Sciatic nerve (tissue), 2 donors: ENCODE measurements around the gene GPC6. TPM values are rescaled to one million over a fixed set of nuclear protein-coding genes. Genes with fewer than 3 reads are reported as not detected.
"Not testable (repeated sequence)": the region's sequence is repeated elsewhere in the genome, so short reads cannot be mapped to it uniquely, and the experiment has no call there.

Experiments
- ATAC-seq: fragments of 200-7000 bp; cut with Tn5 transposase; one replicate; pipeline ENCODE4 v1.9.1; 2020; ENCODE audit warnings: mild to moderate bottlenecking, moderate library complexity
- DNase-seq: peaks from one replicate; pipeline ENCODE4 v3.0.0-alpha.2; 2020; ENCODE audit warnings: low spot score
- intact Hi-C: fragments of 100-400 bp; cut with DNase I; formaldehyde crosslinking; loops from one replicate; pipeline ENCODE4 v1.14.2; 2022
- total RNA-seq: library from RNA; stranded (reverse); fragmentation: NEBNext Ultra II Directional; extraction: Animal tissue kit (Norgen Biotek cat#: 25700); gene quantifications from one replicate; pipeline ENCODE4 v1.2.1, GENCODE V29; 2021
- donor health status: DM: no; HTN: no; CAD: no.
- donor health status: DM: no; HTN: no; CAD: no.

Gene GPC6
- total RNA-seq, result 37.8 TPM

DNA sequence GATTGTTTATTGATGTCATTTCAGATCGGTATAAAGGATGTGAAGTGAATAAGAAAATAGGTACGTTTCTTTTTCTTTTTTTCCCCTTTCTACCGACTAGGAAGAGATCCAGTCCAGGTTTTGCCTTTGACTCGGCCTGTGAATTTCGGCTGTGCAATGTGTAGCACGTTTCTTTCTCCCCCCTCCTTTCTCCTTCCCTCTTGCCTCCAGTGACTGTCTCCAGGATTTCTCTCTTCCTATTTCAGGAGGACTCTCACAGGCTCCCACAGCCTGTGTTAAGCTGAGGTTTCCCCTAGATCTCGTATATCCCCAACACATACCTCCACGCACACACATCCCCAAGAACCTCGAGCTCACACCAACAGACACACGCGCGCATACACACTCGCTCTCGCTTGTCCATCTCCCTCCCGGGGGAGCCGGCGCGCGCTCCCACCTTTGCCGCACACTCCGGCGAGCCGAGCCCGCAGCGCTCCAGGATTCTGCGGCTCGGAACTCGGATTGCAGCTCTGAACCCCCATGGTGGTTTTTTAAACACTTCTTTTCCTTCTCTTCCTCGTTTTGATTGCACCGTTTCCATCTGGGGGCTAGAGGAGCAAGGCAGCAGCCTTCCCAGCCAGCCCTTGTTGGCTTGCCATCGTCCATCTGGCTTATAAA lies at the start of gene GPC6:
Gene GPC6, plus strand, starts transcription at position 185 of the 657 bp plus-strand sequence.
- intact Hi-C loops, result no loop called here
- ATAC-seq, result peak; percentile 82
- DNase-seq, result no peak

DNA sequence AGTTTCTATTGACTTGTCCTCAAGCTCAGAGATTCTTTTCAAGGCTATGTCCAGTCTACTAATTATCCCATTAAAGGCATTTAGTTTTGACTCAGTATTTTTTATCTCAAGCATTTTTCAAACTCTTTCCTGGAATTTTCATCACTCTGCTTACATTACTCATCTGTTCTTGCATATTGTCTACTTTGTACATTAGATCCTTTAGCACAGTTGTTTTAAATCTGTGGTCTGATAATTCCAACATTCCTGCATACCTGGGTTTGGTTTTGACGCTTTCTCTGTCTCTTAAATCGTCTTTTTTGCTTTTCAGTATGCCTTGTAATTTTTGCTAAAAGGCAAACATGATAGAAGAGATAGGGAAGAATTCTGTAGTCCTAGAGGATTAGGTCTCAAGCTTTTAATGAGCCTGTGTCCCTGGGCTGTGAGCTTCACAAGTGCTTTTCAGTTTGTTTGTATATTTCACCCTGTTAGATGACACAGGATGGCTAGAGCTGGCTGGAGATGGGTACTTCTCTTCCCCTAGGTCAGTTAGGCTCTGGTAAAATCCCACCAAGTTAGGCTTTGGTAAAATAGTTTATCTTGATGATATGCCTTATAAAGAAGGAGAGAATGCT lies 46.1 kb upstream of the GPC6 start:
- intact Hi-C loops, result no loop called here
- ATAC-seq (no peak), DNase-seq (no peak)

GRCh38 chr13:93182406-93182805 lies 44.2 kb upstream of the GPC6 start:
- no peak for ATAC-seq
- DNase-seq, result no peak
- intact Hi-C loops, result no loop called here

GRCh38 chr13:93183302-93183701 lies 43.3 kb upstream of the GPC6 start:
- DNase-seq, result no peak
- no peak for ATAC-seq
- intact Hi-C loops, result no loop called here

- DNase-seq (no peak), ATAC-seq (no peak)
- intact Hi-C loops, result no loop called here
These were observed 36.6 kb upstream of the GPC6 start for GRCh38 chr13:93190006-93190405.

DNA sequence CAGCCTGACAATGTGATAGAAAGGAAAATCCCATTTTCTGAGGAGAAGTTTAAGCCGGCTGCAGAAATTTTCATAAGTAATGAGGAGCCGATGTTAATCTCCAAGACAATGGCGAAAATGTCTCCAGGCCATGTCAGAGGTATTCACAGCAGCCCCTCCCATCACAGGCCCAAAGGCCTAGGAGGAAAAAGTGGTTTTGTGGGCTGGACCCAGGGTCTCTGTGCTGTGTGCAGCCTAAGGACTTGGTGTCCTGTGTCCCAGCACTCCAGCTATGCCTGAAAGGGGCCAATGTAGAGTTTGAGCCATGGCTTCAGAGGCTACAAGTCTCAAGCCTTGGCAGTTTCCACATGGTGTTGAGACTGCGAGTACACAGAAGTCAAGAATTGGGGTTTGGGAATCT lies 32.9 kb upstream of the GPC6 start:
- no peak for DNase-seq
- ATAC-seq, result no peak
- intact Hi-C loops, result no loop called here

- intact Hi-C loops, result no loop called here
- ATAC-seq (no peak), DNase-seq (no peak)
These were observed 26.8 kb upstream of the GPC6 start for GRCh38 chr13:93199856-93200255.

- intact Hi-C loops, result no loop called here
- no peak for DNase-seq
- no peak for ATAC-seq
These were observed 26.0 kb upstream of the GPC6 start for GRCh38 chr13:93200626-93201025.

GRCh38 chr13:93201992-93202558 lies 24.5 kb upstream of the GPC6 start:
- ATAC-seq (no peak), DNase-seq (no peak)
- intact Hi-C loops, result no loop called here

- DNase-seq, ATAC-seq, intact Hi-C loops: not testable (repeated sequence)
These were observed 19.7 kb upstream of the GPC6 start for GRCh38 chr13:93206778-93207392.

DNA sequence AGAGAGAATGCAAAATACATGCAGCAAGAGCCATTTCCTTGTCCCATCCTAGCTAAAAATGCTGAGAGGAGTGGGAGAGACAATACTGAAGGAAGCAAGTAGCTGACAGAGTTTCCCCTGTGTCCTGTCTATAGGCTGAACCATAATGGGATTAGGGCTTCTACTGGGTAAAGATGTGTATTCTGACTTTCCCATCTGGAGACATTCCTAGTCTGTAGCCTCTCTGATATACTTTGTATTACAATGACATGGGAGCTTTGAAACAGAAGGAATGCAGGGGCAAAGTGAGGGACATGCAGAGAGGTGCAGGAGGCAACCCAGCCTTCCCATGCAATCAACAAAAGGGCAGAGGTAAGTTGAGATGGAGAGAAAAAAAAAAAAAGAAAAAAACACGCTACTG lies 10.5 kb upstream of the GPC6 start:
- ATAC-seq, result no peak
- intact Hi-C loops, result no loop called here
- DNase-seq, result no peak

DNA sequence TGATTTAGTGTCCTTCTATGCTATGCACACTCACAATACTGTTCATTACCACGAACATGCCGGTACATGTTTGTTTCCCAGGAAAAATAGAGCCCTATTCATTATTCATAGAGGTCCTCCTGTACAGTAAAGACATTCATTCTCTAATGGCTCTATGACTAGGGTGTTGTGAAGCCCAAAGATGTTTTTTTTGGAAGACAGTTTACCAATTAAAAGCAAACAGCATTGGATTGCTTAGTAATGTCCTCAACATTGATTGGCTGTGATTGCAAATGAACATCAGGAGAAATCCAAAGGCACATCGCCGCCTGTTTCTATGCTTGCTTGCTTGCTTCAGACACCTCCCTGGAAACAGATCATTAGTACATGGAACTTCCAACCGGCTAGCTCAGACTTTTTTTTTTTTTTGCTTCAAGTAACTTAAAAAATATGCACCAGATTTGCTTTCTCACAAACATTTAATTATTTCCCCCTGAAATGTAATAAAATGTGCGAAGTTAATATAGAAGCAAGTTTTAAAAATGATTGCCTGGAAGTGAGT lies 8.8 kb upstream of the GPC6 start:
- intact Hi-C loops, result no loop called here
- DNase-seq, result no peak
- ATAC-seq, result peak; percentile 79

GRCh38 chr13:93218583-93218982 lies 8.0 kb upstream of the GPC6 start:
- DNase-seq (no peak), ATAC-seq (no peak)
- intact Hi-C loops, result no loop called here

DNA sequence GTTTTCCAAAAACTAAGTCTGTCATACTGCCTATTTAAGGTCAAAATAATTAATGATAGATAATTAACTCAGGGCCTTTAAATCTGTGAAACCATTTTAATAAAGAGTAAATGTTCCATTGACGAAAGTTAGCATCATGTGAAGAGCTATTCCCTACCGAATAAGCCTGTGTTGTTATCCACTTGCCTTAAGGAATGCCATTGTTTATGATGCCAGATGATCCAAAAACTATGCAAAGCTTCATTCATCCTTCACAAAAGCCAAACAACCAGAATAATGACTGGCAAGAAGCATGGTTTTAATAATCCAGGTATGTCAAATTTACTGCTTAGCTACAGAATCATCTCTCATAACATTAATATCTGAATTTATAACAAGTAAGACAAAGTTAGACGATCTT lies 6.5 kb upstream of the GPC6 start:
- intact Hi-C loops, result no loop called here
- no peak for ATAC-seq
- no peak for DNase-seq

GRCh38 chr13:93222976-93223375 lies 3.6 kb upstream of the GPC6 start:
- ATAC-seq (no peak), DNase-seq (no peak)
- intact Hi-C loops, result no loop called here

GRCh38 chr13:93224535-93224934 lies 2.1 kb upstream of the GPC6 start:
- DNase-seq, result no peak
- intact Hi-C loops, result no loop called here

DNA sequence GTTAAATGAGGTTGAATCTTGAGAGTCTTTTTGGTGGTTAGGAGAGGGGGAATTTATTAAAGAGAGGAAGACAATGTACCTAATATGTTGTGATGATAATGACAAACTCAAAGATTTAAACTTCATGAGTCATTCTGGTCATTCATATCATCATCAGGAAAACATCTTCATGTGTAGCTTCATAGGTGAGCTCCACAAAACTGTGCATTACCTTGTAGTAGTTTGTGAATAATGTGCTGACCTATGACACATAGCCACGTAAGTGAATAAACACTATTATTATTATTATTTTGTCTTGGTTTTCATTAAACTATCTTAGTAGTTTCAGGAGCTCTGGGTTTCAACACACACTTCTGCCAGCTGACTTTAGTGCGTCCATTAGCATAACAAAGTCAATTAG lies 997 bp upstream of the GPC6 start:
- ATAC-seq (no peak), DNase-seq (no peak)
- intact Hi-C loops, result no loop called here

More at GRCh38 chr13:93224535-93224934, 2.1 kb upstream of the GPC6 start:
- ATAC-seq, result no peak

GRCh38 chr13:93226065-93226622 lies 463 bp upstream of the GPC6 start:
- DNase-seq (no peak), ATAC-seq (no peak)
- intact Hi-C loops, result no loop called here

DNA sequence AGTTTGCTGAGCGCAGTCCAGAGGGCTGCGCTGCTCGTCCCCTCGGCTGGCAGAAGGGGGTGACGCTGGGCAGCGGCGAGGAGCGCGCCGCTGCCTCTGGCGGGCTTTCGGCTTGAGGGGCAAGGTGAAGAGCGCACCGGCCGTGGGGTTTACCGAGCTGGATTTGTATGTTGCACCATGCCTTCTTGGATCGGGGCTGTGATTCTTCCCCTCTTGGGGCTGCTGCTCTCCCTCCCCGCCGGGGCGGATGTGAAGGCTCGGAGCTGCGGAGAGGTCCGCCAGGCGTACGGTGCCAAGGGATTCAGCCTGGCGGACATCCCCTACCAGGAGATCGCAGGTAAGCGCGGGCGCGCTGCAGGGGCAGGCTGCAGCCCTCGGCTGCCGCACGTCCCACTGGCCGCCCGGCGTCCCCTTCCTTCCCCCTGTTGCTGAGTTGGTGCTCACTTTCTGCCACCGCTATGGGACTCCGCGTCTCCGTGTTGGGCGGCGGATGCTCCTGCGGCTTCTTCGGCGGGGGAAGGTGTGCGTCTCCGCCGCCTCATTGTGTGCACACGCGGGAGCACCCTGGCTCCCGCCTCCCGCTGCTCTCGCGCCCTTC lies 772 bp downstream of the GPC6 start:
- DNase-seq (no peak), ATAC-seq (peak; percentile 44)
- intact Hi-C loops, result no loop called here
